H1 (cell line): ENCODE data around the gene ENPP3. TPM values are rescaled to one million over a fixed set of nuclear protein-coding genes. Genes with fewer than 3 reads are reported as not detected.

Experiments
- CTCF ChIA-PET: fragments of 300-600 bp; sonication (Branson Sonifier 250); formaldehyde crosslinking; loops from one replicate; lab custom pipeline; 2021; ENCODE audit not compliant: partially characterized antibody; lab: Charles Lee
- POLR2A ChIA-PET: fragments of 300-600 bp; sonication (Branson Sonifier 250); formaldehyde crosslinking; loops from one replicate; lab custom pipeline; 2021; ENCODE audit warnings: inconsistent platforms; ENCODE audit not compliant: partially characterized antibody; lab: Charles Lee
- DNase-seq, 2 experiments: peaks; one replicate each; pipeline versions ENCODE4 v3.0.0 to v3.0.0-alpha.2; 2010 to 2022; ENCODE audit warnings: low spot score in 2 of 2, low read depth in 1 of 2, mixed read lengths in 1 of 2
- FAIRE-seq: peaks from 2 replicates; lab custom pipeline; 2011; peaks lifted over from hg19 to GRCh38; lab: Jason Lieb, UNC
- H2AFZ ChIP-seq: 2 replicates; pipeline ENCODE4 v1.8.1; 2012; ENCODE audit warnings: low read length, inconsistent platforms
- H2AK5ac ChIP-seq: 2 replicates; pipeline ENCODE4 v1.6.1; 2013; ENCODE audit warnings: low read depth, low read length
- H2BK120ac ChIP-seq: replicated peaks from 2 replicates; pipeline ENCODE3; 2013; ENCODE audit warnings: low read depth, low read length, inconsistent platforms
- H2BK12ac ChIP-seq: 2 replicates; pipeline ENCODE4 v1.6.1; 2013; ENCODE audit warnings: low read depth, low read length
- H2BK15ac ChIP-seq: 2 replicates; pipeline ENCODE4 v1.6.1; 2013; ENCODE audit warnings: low read length
- H2BK20ac ChIP-seq: 2 replicates; pipeline ENCODE4 v1.6.1; 2013; ENCODE audit warnings: low read length
- H2BK5ac ChIP-seq: 2 replicates; pipeline ENCODE4 v1.6.1; 2013; ENCODE audit warnings: low read depth, low read length
- H3K14ac ChIP-seq: 2 replicates; pipeline ENCODE4 v1.6.1; 2013; ENCODE audit warnings: inconsistent platforms; ENCODE audit not compliant: insufficient read length
- H3K18ac ChIP-seq: 2 replicates; pipeline ENCODE4 v1.6.1; 2013; ENCODE audit warnings: low read length; ENCODE audit errors: extremely low read depth
- H3K23ac ChIP-seq: 2 replicates; pipeline ENCODE4 v1.6.1; 2013; ENCODE audit warnings: inconsistent platforms; ENCODE audit not compliant: insufficient read length
- H3K23me2 ChIP-seq: 2 replicates; pipeline ENCODE4 v1.6.1; 2013; ENCODE audit warnings: low read depth, low read length
- H3K27ac ChIP-seq: 2 replicates; pipeline ENCODE4 v1.6.1; 2011; ENCODE audit warnings: low read depth, low read length, inconsistent platforms
- H3K27me3 ChIP-seq, 4 experiments: replicated peaks in 1 of 4; 1 replicate in 1 of 4; 2 replicates in 3 of 4; pipeline versions ENCODE4 v1.6.1 to v1.8.1; 2011 to 2013; ENCODE audit warnings: low read length in 3 of 4, mild to moderate bottlenecking in 3 of 4, inconsistent platforms in 2 of 4, mixed read lengths in 2 of 4, moderate library complexity in 1 of 4; ENCODE audit not compliant: control insufficient read depth in 3 of 4, insufficient read depth in 3 of 4; ENCODE audit errors: extremely low read depth in 1 of 4
- H3K36me3 ChIP-seq, 4 experiments: 2 replicates each; pipeline versions ENCODE4 v1.6.1 to v1.8.1; 2011 to 2013; ENCODE audit warnings: mild to moderate bottlenecking in 4 of 4, low read length in 3 of 4, moderate library complexity in 2 of 4, control low read depth in 1 of 4, inconsistent platforms in 1 of 4; ENCODE audit not compliant: insufficient read depth in 4 of 4, control insufficient read depth in 2 of 4
- H3K4ac ChIP-seq: replicated peaks from 2 replicates; pipeline ENCODE3; 2013; ENCODE audit warnings: low read length, low read depth, mixed read lengths, inconsistent platforms; ENCODE audit not compliant: insufficient read length
- H3K4me1 ChIP-seq, 4 experiments: replicated peaks in 1 of 4; 1 replicate in 1 of 4; 2 replicates in 3 of 4; pipeline versions ENCODE4 v1.6.1 to v1.8.1; 2011 to 2013; ENCODE audit warnings: low read length in 3 of 4, inconsistent platforms in 2 of 4, mixed read lengths in 1 of 4; ENCODE audit not compliant: insufficient read depth in 4 of 4, control insufficient read depth in 3 of 4
- H3K4me2 ChIP-seq, 2 experiments: 2 replicates each; pipeline versions ENCODE4 v1.6.1 to v1.8.1; 2011 to 2013; ENCODE audit warnings: low read depth in 2 of 2, low read length in 2 of 2, control low read depth in 1 of 2, inconsistent platforms in 1 of 2, mild to moderate bottlenecking in 1 of 2; ENCODE audit not compliant: insufficient read depth in 1 of 2
- H3K4me3 ChIP-seq, 4 experiments: fragments of 200-600, 300-600 bp in 1 of 4; sonication (generic), shearing (Covaris generic), sonication (Bioruptor Twin) in 1 of 4; 2 replicates each; pipeline versions ENCODE4 v1.5.1 to v1.8.1; 2011 to 2016; ENCODE audit warnings: low read length in 4 of 4, low read depth in 3 of 4, control low read depth in 2 of 4, inconsistent platforms in 2 of 4, mild to moderate bottlenecking in 2 of 4, mixed read lengths in 1 of 4, moderate library complexity in 1 of 4; ENCODE audit not compliant: insufficient read depth in 2 of 4; ENCODE audit errors: extremely low read depth in 1 of 4
- H3K56ac ChIP-seq: replicated peaks from 2 replicates; pipeline ENCODE3; 2013; ENCODE audit warnings: low read depth, mild to moderate bottlenecking, mixed read lengths, low read length, inconsistent platforms; ENCODE audit not compliant: insufficient read length
- H3K79me1 ChIP-seq: 2 replicates; pipeline ENCODE4 v1.6.1; 2013; ENCODE audit warnings: low read depth, low read length, control low read depth
- H3K79me2 ChIP-seq, 2 experiments: 2 replicates each; pipeline versions ENCODE4 v1.6.1 to v1.8.1; 2012 to 2013; ENCODE audit warnings: low read length in 2 of 2, mild to moderate bottlenecking in 2 of 2, inconsistent platforms in 1 of 2; ENCODE audit not compliant: insufficient read depth in 2 of 2, control insufficient read depth in 1 of 2
- H3K9ac ChIP-seq, 4 experiments: replicated peaks in 1 of 4; 1 replicate in 1 of 4; 2 replicates in 3 of 4; pipeline versions ENCODE4 v1.6.1 to v1.8.1; 2011 to 2013; ENCODE audit warnings: low read depth in 3 of 4, low read length in 3 of 4, control low read depth in 2 of 4, mild to moderate bottlenecking in 2 of 4, moderate library complexity in 2 of 4, inconsistent platforms in 1 of 4; ENCODE audit errors: extremely low read depth in 1 of 4
- H3K9me3 ChIP-seq, 2 experiments: 2 replicates each; pipeline versions ENCODE4 v1.6.1 to v1.8.1; 2012 to 2013; ENCODE audit warnings: mild to moderate bottlenecking in 2 of 2, moderate library complexity in 2 of 2, control low read depth in 1 of 2, inconsistent platforms in 1 of 2, low read depth in 1 of 2, low read length in 1 of 2, mixed read lengths in 1 of 2; ENCODE audit not compliant: insufficient read depth in 2 of 2
- H4K20me1 ChIP-seq, 2 experiments: replicated peaks in 1 of 2; 2 replicates each; pipeline versions ENCODE3 to v1.8.1; 2011 to 2013; ENCODE audit warnings: inconsistent platforms in 2 of 2, low read length in 2 of 2, mild to moderate bottlenecking in 1 of 2; ENCODE audit not compliant: insufficient read depth in 2 of 2, control insufficient read depth in 1 of 2
- H4K5ac ChIP-seq: 2 replicates; pipeline ENCODE4 v1.6.1; 2013; ENCODE audit warnings: low read length, low read depth, mixed read lengths, inconsistent platforms; ENCODE audit not compliant: insufficient read length
- H4K8ac ChIP-seq: 2 replicates; pipeline ENCODE4 v1.8.0; 2013; ENCODE audit warnings: mild to moderate bottlenecking, moderate library complexity, low read length, inconsistent platforms; ENCODE audit not compliant: insufficient read depth; ENCODE audit errors: extremely low read depth
- H4K91ac ChIP-seq: replicated peaks from 2 replicates; pipeline ENCODE3; 2013; ENCODE audit warnings: low read length, mixed read lengths, inconsistent platforms; ENCODE audit not compliant: insufficient read length
- CTCF ChIP-seq, 3 experiments: IDR thresholded peaks; 1 replicate in 2 of 3; 2 replicates in 1 of 3; pipeline versions ENCODE4 v1.5.1 to v1.6.1; 2011; ENCODE audit warnings: low read length in 3 of 3, mild to moderate bottlenecking in 3 of 3, inconsistent platforms in 2 of 3, low read depth in 1 of 3, moderate library complexity in 1 of 3; ENCODE audit not compliant: insufficient read depth in 1 of 3; ENCODE audit errors: control extremely low read depth in 1 of 3
- POLR2A ChIP-seq, 2 experiments: IDR thresholded peaks; 1 replicate in 1 of 2; 2 replicates in 1 of 2; pipeline ENCODE4 v1.6.1; 2011; ENCODE audit warnings: low read depth in 2 of 2, low read length in 2 of 2, mild to moderate bottlenecking in 2 of 2; ENCODE audit errors: control extremely low read depth in 1 of 2
- RFX5 ChIP-seq: IDR thresholded peaks from 2 replicates; pipeline ENCODE4 v1.6.1; 2011; ENCODE audit warnings: low read depth, low read length, improper control_type of control experiment, borderline replicate concordance
- TAF1 ChIP-seq: IDR thresholded peaks from 2 replicates; pipeline ENCODE4 v1.6.1; 2011; ENCODE audit warnings: mild to moderate bottlenecking, low read depth, low read length
- WGBS, 2 experiments: shearing (Covaris generic) in 1 of 2; methylation state at CpG; one replicate each; pipeline versions ENCODE4 v1.1.6 to v1.1.7; 2013 to 2015; ENCODE audit warnings: low lambda C conversion rate in 2 of 2, mixed read lengths in 2 of 2, inconsistent platforms in 1 of 2, low coverage in 1 of 2, missing lambda C conversion rate in 1 of 2; ENCODE audit not compliant: insufficient replicate concordance in 2 of 2, insufficient coverage in 1 of 2, insufficient read length in 1 of 2; ENCODE audit errors: extremely low coverage in 1 of 2, missing lambda C conversion rate in 1 of 2; 5-methylcytosine and 5-hydroxymethylcytosine counted together
- polyA plus RNA-seq, 7 experiments: library from polyadenylated mRNA; depleted of rRNA in 3 of 7; stranded (reverse) in 5 of 7; unstranded in 2 of 7; fragments of >200 nt in 5 of 7; fragments of 200-250 nt in 2 of 7; gene quantifications; 1 replicate in 5 of 7; 2 replicates in 1 of 7; 4 replicates in 1 of 7; pipeline versions ENCODE4 v1.2.1 to v1.2.3, GENCODE V29; 2011 to 2013; ENCODE audit warnings: missing spikeins in 2 of 7, mixed read lengths in 2 of 7
- total RNA-seq: library from RNA; stranded (reverse); fragmentation: NEBNext Ultra II Directional; extraction: Animal tissue kit (Norgen Biotek cat#: 25700); gene quantifications from 2 replicates; pipeline ENCODE4 v1.2.1, GENCODE V29; 2021

The ENPP3 gene
- total and polyA plus RNA-seq, 2 of the 8 experiments (the other 6 are each of a cell fraction or from before 2014, with no cell fraction given) = 0.11 TPM; not detected in 1

DNA sequence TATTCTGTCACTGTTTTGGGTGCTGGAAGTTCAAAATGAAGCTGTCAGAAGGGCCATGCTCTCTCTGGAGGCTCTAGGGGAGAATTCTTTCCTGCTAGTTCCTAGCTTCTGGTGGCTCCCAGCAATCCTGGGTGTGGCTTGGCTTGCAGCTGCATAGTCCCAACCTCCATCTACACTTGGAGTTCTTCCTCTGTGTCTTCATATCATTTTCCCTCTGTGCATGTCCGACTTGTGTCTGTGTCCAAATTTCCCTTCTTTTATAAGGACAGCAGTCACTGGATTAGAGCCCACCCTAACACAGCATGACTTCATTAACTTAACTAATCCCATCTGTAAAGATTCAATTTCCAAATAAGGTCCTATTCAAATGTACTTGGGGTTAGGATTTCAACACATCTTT is 147.5 kb downstream of the ENPP3 start:
- Histone ChIP-seq H2BK120ac (no peak overlapping the region), H3K79me1 (no peaks in the 10 kb centered on the region), H4K91ac (no peak overlapping the region), H3K4me2 (no peak overlapping the region), H3K4me1 (peaks cover 0 to 3% (median under 1%) of the 10 kb centered on the region in 4 experiments; a peak in 1 of 7 replicates), H2AFZ (no peak overlapping the region), H3K4ac (no peak overlapping the region), H4K20me1 (no peaks in the 10 kb centered on the region), H3K79me2 (no peaks in the 10 kb centered on the region), H3K9me3 (no peaks in the 10 kb centered on the region), H3K9ac (no peak overlapping the region), H2BK5ac (no peak overlapping the region), H3K56ac (no peak overlapping the region), H3K23ac (no peak overlapping the region), H4K8ac (no peak overlapping the region), H2BK12ac (no peak overlapping the region), H3K18ac (no peak overlapping the region), H2AK5ac (no peak overlapping the region), H3K4me3 (no peak overlapping the region), H2BK20ac (no peak overlapping the region), H4K5ac (no peak overlapping the region), H3K14ac (no peak overlapping the region), H3K36me3 (no peaks in the 10 kb centered on the region), H3K27me3 (0 out of 7 replicates have a peak, but pooled peaks cover 0 to 3% (median 0%) of the 10 kb centered on the region in 4 experiments), H3K23me2 (no peaks in the 10 kb centered on the region), H3K27ac (no peak overlapping the region), H2BK15ac (no peak overlapping the region)
- POLR2A ChIA-PET = no interaction called here
- WGBS, 2 experiments = 68% methylated on average over 1 of the region's 1 CpG; no CpG with 5 or more reads in 1 of the 2 experiments
- CTCF ChIA-PET = interaction anchor here (1.3 kb wide), 1 partner anchor 145 kb away, joined by 4 read pairs; no protein-coding TSS in a partner anchor
- TF ChIP-seq TAF1 = no peak
- TF ChIP-seq CTCF (IDR thresholded peaks at IDR 0.05; ENCODE audit: control extremely low read depth in 1 of 3, insufficient read depth in 1 of 3, low read depth in 1 of 3, low read length in 3 of 3) = no peak
- TF ChIP-seq RFX5 = no peak
- TF ChIP-seq POLR2A (IDR thresholded peaks at IDR 0.05; ENCODE audit: control extremely low read depth in 1 of 2, low read depth in 2 of 2, low read length in 2 of 2) = no peak
- DNase-seq (no peak), FAIRE-seq (no peak)
